ENCODE results near the gene WWOX. TPM values are rescaled to one million over a fixed set of nuclear protein-coding genes. Genes with fewer than 3 reads are reported as not detected.

The WWOX gene
- polyA plus RNA-seq, 2 of the 4 experiments (the other 2 are of a cell fraction): 16.0 to 17.2 TPM

DNA sequence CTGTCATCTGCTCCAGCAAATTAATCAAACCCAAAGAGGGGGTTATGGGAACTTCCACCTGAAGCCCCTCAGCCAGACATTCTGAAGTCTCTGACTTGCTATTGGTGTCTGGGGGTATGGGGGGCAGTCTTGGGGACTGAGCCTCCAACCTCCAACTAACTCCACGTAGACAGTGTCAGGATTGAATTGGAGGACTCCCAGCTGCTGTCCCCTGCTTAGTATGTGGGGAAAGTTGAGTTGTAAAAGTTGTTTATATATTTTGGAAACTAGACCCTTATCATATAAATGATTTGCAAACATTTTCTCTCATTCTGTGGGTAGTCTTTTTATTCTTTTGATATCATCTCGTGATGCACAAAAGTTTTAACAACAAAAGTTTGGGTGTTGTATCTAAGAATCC lies 689.2 kb downstream of the WWOX start:
- no peaks in the 10 kb centered on the region for H3K9me3 ChIP-seq
- H3K27ac ChIP-seq: no peak overlapping the region
- no peak for TF ChIP-seq GATA3 (IDR thresholded peaks at IDR 0.05; ENCODE audit: borderline replicate concordance)
- no peak for TF ChIP-seq PHF8 (IDR thresholded peaks at IDR 0.05; ENCODE audit: borderline replicate concordance, low read depth)
- no peak for TF ChIP-seq NPAS2 (CRISPR knock-in tag; IDR thresholded peaks at IDR 0.05; ENCODE audit: borderline replicate concordance)
- TF ChIP-seq, protein P1, sequence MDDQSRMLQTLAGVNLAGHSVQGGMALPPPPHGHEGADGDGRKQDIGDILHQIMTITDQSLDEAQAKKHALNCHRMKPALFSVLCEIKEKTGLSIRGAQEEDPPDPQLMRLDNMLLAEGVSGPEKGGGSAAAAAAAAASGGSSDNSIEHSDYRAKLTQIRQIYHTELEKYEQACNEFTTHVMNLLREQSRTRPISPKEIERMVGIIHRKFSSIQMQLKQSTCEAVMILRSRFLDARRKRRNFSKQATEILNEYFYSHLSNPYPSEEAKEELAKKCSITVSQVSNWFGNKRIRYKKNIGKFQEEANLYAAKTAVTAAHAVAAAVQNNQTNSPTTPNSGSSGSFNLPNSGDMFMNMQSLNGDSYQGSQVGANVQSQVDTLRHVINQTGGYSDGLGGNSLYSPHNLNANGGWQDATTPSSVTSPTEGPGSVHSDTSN (IDR thresholded peaks at IDR 0.05): no peak
- TF ChIP-seq HDAC2 (IDR thresholded peaks at IDR 0.05): no peak
- TF ChIP-seq MAFK (IDR thresholded peaks at IDR 0.05; ENCODE audit: partially characterized antibody): no peak
- no peak for TF ChIP-seq TP53 (CRISPR knock-in tag; IDR thresholded peaks at IDR 0.05)
- TF ChIP-seq CBX2 (IDR thresholded peaks at IDR 0.05; ENCODE audit: borderline replicate concordance, low read depth): no peak
- TF ChIP-seq ESRRA (IDR thresholded peaks at IDR 0.05; ENCODE audit: borderline replicate concordance, low read length): no peak
- no peak for TF ChIP-seq HEYL (CRISPR knock-in tag; IDR thresholded peaks at IDR 0.05)
- no peak for TF ChIP-seq CHD4 (IDR thresholded peaks at IDR 0.05; ENCODE audit: borderline replicate concordance)
- TF ChIP-seq RNF2 (IDR thresholded peaks at IDR 0.05; ENCODE audit: borderline replicate concordance, low read depth): no peak
- TF ChIP-seq, protein P2, sequence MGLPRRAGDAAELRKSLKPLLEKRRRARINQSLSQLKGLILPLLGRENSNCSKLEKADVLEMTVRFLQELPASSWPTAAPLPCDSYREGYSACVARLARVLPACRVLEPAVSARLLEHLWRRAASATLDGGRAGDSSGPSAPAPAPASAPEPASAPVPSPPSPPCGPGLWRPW (IDR thresholded peaks at IDR 0.05): no peak
- TF ChIP-seq BHLHE40 (IDR thresholded peaks at IDR 0.05; ENCODE audit: low read depth, low read length): no peak
- TF ChIP-seq, protein P3, sequence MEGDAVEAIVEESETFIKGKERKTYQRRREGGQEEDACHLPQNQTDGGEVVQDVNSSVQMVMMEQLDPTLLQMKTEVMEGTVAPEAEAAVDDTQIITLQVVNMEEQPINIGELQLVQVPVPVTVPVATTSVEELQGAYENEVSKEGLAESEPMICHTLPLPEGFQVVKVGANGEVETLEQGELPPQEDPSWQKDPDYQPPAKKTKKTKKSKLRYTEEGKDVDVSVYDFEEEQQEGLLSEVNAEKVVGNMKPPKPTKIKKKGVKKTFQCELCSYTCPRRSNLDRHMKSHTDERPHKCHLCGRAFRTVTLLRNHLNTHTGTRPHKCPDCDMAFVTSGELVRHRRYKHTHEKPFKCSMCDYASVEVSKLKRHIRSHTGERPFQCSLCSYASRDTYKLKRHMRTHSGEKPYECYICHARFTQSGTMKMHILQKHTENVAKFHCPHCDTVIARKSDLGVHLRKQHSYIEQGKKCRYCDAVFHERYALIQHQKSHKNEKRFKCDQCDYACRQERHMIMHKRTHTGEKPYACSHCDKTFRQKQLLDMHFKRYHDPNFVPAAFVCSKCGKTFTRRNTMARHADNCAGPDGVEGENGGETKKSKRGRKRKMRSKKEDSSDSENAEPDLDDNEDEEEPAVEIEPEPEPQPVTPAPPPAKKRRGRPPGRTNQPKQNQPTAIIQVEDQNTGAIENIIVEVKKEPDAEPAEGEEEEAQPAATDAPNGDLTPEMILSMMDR (IDR thresholded peaks at IDR 0.05): no peak
- H3K4me3 ChIP-seq: no peak overlapping the region
- 1% methylated on average over 2 of the region's 2 CpGs for WGBS (ENCODE audit: missing lambda C conversion rate)
- DNase-seq (ENCODE audit: low read depth in 1 of 2, low spot score in 1 of 2): no peak
- no peak overlapping the region for H3K4me2 ChIP-seq
- no peak for ATAC-seq
- ChIA-PET POLR2A (no interaction called here), CTCF (no interaction called here)
- no peaks in the 10 kb centered on the region for H3K4me1 ChIP-seq
- no peak for FAIRE-seq

DNA sequence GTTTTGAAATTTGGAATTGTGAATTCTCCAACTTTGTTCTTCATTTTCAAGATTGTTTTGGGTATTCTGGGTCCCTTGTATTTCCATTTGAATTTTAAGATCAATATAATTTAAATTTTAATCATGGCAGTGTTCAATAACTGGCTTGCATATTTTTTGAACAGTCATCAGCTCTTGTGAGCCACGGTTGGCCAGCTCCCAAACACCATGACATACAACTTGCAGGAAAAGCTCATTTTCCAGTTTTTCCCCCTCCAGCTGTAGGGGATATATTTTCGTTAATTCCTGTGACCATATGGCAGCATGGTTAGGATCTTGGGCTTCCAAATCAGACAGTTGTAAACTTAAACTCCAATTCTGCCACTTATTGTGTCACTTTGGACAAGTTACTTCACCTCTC lies 690.1 kb downstream of the WWOX start:
- no peaks in the 10 kb centered on the region for H3K9me3 ChIP-seq
- ChIA-PET POLR2A (no interaction called here), CTCF (no interaction called here)
- H3K4me1 ChIP-seq: no peaks in the 10 kb centered on the region
- H3K4me3 ChIP-seq: no peak overlapping the region
- 6% methylated on average over 2 of the region's 2 CpGs for WGBS (ENCODE audit: missing lambda C conversion rate)
- H3K4me2 ChIP-seq: no peak overlapping the region
- H3K27ac ChIP-seq: no peak overlapping the region
- TF ChIP-seq MYC (IDR thresholded peaks at IDR 0.05; ENCODE audit: borderline replicate concordance, low read length) (no peak), ZFP36 (IDR thresholded peaks at IDR 0.05; ENCODE audit: borderline replicate concordance, partially characterized antibody) (no peak), RCOR1 (IDR thresholded peaks at IDR 0.05; ENCODE audit: low read depth, low read length) (no peak), CBX2 (IDR thresholded peaks at IDR 0.05; ENCODE audit: borderline replicate concordance, low read depth) (no peak), ZSCAN20 (CRISPR knock-in tag; IDR thresholded peaks at IDR 0.05) (no peak), HOXB13 (CRISPR knock-in tag; IDR thresholded peaks at IDR 0.05; ENCODE audit: low read depth) (no peak), NPAS2 (CRISPR knock-in tag; IDR thresholded peaks at IDR 0.05; ENCODE audit: borderline replicate concordance) (no peak), HEYL (CRISPR knock-in tag; IDR thresholded peaks at IDR 0.05) (no peak), NFE2L2 (conservative IDR thresholded peaks at IDR 0.05; ENCODE audit: low read length) (no peak), ZC3H11A (IDR thresholded peaks at IDR 0.05) (no peak), GATA3 (IDR thresholded peaks at IDR 0.05; ENCODE audit: borderline replicate concordance) (no peak), SMC3 (IDR thresholded peaks at IDR 0.05) (no peak)
- TF ChIP-seq, protein P4, sequence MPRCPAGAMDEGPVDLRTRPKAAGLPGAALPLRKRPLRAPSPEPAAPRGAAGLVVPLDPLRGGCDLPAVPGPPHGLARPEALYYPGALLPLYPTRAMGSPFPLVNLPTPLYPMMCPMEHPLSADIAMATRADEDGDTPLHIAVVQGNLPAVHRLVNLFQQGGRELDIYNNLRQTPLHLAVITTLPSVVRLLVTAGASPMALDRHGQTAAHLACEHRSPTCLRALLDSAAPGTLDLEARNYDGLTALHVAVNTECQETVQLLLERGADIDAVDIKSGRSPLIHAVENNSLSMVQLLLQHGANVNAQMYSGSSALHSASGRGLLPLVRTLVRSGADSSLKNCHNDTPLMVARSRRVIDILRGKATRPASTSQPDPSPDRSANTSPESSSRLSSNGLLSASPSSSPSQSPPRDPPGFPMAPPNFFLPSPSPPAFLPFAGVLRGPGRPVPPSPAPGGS (IDR thresholded peaks at IDR 0.05): no peak
- TF ChIP-seq, protein P5, sequence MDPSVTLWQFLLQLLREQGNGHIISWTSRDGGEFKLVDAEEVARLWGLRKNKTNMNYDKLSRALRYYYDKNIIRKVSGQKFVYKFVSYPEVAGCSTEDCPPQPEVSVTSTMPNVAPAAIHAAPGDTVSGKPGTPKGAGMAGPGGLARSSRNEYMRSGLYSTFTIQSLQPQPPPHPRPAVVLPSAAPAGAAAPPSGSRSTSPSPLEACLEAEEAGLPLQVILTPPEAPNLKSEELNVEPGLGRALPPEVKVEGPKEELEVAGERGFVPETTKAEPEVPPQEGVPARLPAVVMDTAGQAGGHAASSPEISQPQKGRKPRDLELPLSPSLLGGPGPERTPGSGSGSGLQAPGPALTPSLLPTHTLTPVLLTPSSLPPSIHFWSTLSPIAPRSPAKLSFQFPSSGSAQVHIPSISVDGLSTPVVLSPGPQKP (IDR thresholded peaks at IDR 0.05; ENCODE audit: low read depth, low read length): no peak
- TF ChIP-seq, protein P6, sequence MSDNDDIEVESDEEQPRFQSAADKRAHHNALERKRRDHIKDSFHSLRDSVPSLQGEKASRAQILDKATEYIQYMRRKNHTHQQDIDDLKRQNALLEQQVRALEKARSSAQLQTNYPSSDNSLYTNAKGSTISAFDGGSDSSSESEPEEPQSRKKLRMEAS (IDR thresholded peaks at IDR 0.05): no peak
- DNase-seq (ENCODE audit: low read depth in 1 of 2, low spot score in 1 of 2) (no peak), FAIRE-seq (no peak), ATAC-seq (no peak)
